ES-I3 (cell line): Measurements from ENCODE around the gene SSBP4.
"Not testable (repeated sequence)": the region's sequence is repeated elsewhere in the genome, so short reads cannot be mapped to it uniquely, and the experiment has no call there.

Experiments
- H3K36me3 ChIP-seq: 2 replicates; pipeline ENCODE4 v1.6.1; 2013; ENCODE audit warnings: mild to moderate bottlenecking, low read length, control low read depth, moderate library complexity; ENCODE audit not compliant: insufficient read depth
- H3K4me1 ChIP-seq: 2 replicates; pipeline ENCODE4 v1.6.1; 2013; ENCODE audit warnings: mild to moderate bottlenecking, control low read depth, low read length; ENCODE audit not compliant: insufficient read depth
- H3K9ac ChIP-seq: 2 replicates; pipeline ENCODE4 v1.6.1; 2013; ENCODE audit warnings: low read depth, mild to moderate bottlenecking, low read length, moderate library complexity
- H3K9me3 ChIP-seq: 2 replicates; pipeline ENCODE4 v1.6.1; 2013; ENCODE audit warnings: mild to moderate bottlenecking, low read length, moderate library complexity; ENCODE audit not compliant: control insufficient read depth, insufficient read depth

SSBP4 gene

GRCh38 chr19:18405754-18406153 is 13.4 kb upstream of the SSBP4 start:
- H3K4me1 ChIP-seq, H3K9me3 ChIP-seq, H3K36me3 ChIP-seq, H3K9ac ChIP-seq: not testable (repeated sequence)

GRCh38 chr19:18406749-18407148 is 12.4 kb upstream of the SSBP4 start:
- Histone ChIP-seq H3K9ac (no peak overlapping the region), H3K4me1 (no peaks in the 10 kb centered on the region; the same call in 1 of the 2 replicates), H3K9me3 (no peaks in the 10 kb centered on the region), H3K36me3 (no peaks in the 10 kb centered on the region)

- no peaks in the 10 kb centered on the region; the same call in 1 of the 2 replicates for H3K4me1 ChIP-seq
- no peak overlapping the region for H3K9ac ChIP-seq
- no peaks in the 10 kb centered on the region for H3K36me3 ChIP-seq
- no peaks in the 10 kb centered on the region for H3K9me3 ChIP-seq
Observed at GRCh38 chr19:18408053-18408476, 11.1 kb upstream of the SSBP4 start.

GRCh38 chr19:18412610-18413239 is 6.5 kb upstream of the SSBP4 start:
- H3K9me3 ChIP-seq, result no peaks in the 10 kb centered on the region
- H3K9ac ChIP-seq, result no peak overlapping the region
- peaks cover 19% of the 10 kb centered on the region for H3K4me1 ChIP-seq
- H3K36me3 ChIP-seq, result no peaks in the 10 kb centered on the region

DNA sequence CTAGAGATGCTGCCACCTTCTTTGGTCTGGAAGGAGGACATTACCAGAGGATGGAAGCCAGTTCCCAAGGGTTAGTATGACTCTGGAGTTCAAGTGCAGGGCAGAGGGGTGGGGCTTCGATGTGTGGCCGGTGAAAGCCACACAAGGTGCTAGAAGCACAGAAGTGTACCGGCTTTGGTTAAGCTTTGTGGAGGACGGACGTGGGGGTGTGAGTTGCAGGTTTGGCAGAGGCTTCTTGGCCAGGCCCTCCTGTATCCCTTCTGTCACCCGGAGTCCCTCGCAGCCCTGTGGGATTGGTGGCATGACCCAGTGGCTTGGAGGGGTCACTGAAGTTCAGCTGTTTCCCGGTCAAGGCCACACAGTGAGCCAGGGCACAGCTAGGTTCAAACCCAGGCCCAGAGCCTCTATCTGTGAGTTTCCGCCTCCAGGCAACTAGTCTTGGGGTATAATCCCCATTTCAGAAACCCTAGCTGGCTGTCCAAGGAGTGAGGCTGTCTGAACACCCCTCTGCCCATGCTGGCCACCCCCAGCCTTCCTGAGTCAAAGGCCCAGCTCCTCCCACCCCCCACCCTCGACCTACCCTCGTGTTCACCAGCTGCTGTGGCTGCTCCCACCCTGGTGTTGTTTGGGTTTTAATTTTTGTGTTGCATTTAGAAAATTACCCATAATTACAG is 4.6 kb upstream of the SSBP4 start:
- no peak overlapping the region for H3K9ac ChIP-seq
- H3K36me3 ChIP-seq, result no peaks in the 10 kb centered on the region
- peaks cover 25% of the 10 kb centered on the region for H3K4me1 ChIP-seq
- H3K9me3 ChIP-seq, result no peaks in the 10 kb centered on the region

DNA sequence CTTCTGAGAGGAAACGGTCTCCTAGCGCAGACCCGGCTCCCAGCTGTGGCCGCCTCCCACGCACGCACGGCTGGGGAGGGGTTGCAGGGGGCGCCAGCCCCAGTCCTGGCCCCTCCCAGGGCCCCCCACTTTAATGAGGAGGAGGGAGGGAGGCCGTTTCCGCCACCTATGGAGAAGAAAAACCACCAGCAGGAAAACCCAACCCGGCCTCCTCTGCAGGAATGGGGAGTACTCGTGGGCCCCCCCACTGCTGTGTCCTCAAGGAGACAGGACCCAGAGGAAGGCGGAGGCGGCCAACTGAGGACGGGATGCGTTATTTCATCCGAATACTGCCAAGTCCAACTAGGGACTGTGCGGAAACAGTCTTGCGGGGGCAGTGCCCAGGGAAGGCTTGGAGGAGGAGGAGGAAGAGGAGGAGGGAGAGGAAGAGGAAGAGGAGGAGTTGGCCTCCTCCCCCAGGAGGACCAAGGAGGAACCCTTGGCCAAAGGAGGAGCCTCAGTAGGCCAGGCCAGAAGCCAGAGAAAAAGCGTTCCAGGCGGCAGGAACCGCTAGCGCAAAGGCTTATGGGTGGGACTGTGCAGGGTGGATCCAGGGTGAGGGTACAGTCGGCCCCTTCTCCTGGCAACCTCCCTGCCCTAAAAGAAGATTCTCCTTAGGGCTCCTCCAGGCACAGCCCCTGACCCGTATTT is 3.9 kb upstream of the SSBP4 start:
- Histone ChIP-seq H3K9me3 (no peaks in the 10 kb centered on the region), H3K9ac (no peak overlapping the region), H3K4me1 (peaks cover 25% of the 10 kb centered on the region)

GRCh38 chr19:18416778-18417249 is 2.4 kb upstream of the SSBP4 start:
- Histone ChIP-seq H3K9me3 (no peaks in the 10 kb centered on the region), H3K36me3 (no peaks in the 10 kb centered on the region), H3K9ac (peak overlapping the region; percentile 70; the same call in 1 of the 2 replicates), H3K4me1 (peaks cover 25% of the 10 kb centered on the region)

More for the DNA sequence above, 3.9 kb upstream of the SSBP4 start:
- H3K36me3 ChIP-seq, result no peaks in the 10 kb centered on the region

- Histone ChIP-seq H3K9ac (peak overlapping the region; percentile 70), H3K36me3 (no peaks in the 10 kb centered on the region), H3K9me3 (no peaks in the 10 kb centered on the region), H3K4me1 (peaks cover 25% of the 10 kb centered on the region)
Observed at GRCh38 chr19:18417250-18418028, 1.8 kb upstream of the SSBP4 start.

- H3K4me1 ChIP-seq, result peaks cover 25% of the 10 kb centered on the region
- peak overlapping the region; percentile 70; the same call in 1 of the 2 replicates for H3K9ac ChIP-seq
Observed at GRCh38 chr19:18418029-18418482, 1.1 kb upstream of the SSBP4 start.

GRCh38 chr19:18418483-18419194 is 559 bp upstream of the SSBP4 start:
- no peaks in the 10 kb centered on the region for H3K36me3 ChIP-seq
- H3K4me1 ChIP-seq, result peaks cover 25% of the 10 kb centered on the region
- H3K9ac ChIP-seq, result peak overlapping the region; percentile 70; the same call in 1 of the 2 replicates
- no peaks in the 10 kb centered on the region for H3K9me3 ChIP-seq

More at GRCh38 chr19:18418029-18418482, 1.1 kb upstream of the SSBP4 start:
- Histone ChIP-seq H3K36me3 (no peaks in the 10 kb centered on the region), H3K9me3 (no peaks in the 10 kb centered on the region)

GRCh38 chr19:18419699-18420460 is 682 bp downstream of the SSBP4 start:
- Histone ChIP-seq H3K9ac (peak overlapping the region; percentile 32), H3K36me3 (no peaks in the 10 kb centered on the region), H3K9me3 (no peaks in the 10 kb centered on the region), H3K4me1 (peaks cover 19% of the 10 kb centered on the region)

- peaks cover 16% of the 10 kb centered on the region; the same call in 1 of the 2 replicates for H3K4me1 ChIP-seq
- H3K9me3 ChIP-seq, result no peaks in the 10 kb centered on the region
- no peak overlapping the region for H3K9ac ChIP-seq
- H3K36me3 ChIP-seq, result no peaks in the 10 kb centered on the region
Observed at GRCh38 chr19:18420930-18421329, 1.7 kb downstream of the SSBP4 start.

GRCh38 chr19:18421371-18421959 is 2.3 kb downstream of the SSBP4 start:
- H3K9me3 ChIP-seq, result no peaks in the 10 kb centered on the region
- H3K36me3 ChIP-seq, result no peaks in the 10 kb centered on the region
- peaks cover 12% of the 10 kb centered on the region; the same call in 1 of the 2 replicates for H3K4me1 ChIP-seq
- no peak overlapping the region for H3K9ac ChIP-seq
